HL-60 (cell line): Measurements from ENCODE around the gene CLEC4F.

ENCODE experiments used
- GABPA ChIP-seq: IDR thresholded peaks from 2 replicates; pipeline ENCODE4 v1.6.1; 2012; ENCODE audit warnings: low read depth
- POLR2AphosphoS5 ChIP-seq: IDR thresholded peaks from 2 replicates; pipeline ENCODE4 v1.6.1; 2012; ENCODE audit warnings: low read depth
- SPI1 ChIP-seq: IDR thresholded peaks from 2 replicates; pipeline ENCODE4 v1.6.1; 2012; ENCODE audit warnings: low read depth, mild to moderate bottlenecking, borderline replicate concordance
- TF ChIP-seq, protein P1 (sequence below): IDR thresholded peaks from one replicate; pipeline ENCODE4 v1.5.1; 2011; ENCODE audit warnings: low read length, control low read depth, inconsistent platforms; ENCODE audit not compliant: insufficient read depth
- TF ChIP-seq, protein P2 (sequence below): IDR thresholded peaks from 2 replicates; pipeline ENCODE4 v1.6.1; 2012; ENCODE audit warnings: low read depth; ENCODE audit not compliant: insufficient replicate concordance

DNA sequence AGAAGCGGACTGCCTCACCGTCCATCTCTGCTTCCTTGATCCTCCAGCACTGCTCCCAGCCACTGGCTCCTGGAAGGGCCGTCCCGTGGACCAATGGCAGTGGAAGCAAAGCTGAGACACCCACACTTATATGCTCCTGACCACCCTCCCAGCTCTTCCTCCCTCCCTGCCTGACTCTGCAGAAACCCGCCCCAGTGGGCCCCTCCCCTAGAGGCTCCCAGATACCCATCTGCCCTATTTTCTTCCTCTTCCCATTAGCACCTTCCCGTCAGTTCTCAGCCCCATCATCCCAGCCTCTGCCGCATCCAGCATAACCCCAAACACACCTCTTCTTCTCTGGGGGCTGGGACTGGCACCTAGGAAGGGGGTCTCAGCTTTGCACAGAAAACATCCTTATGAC lies at the start of gene CLEC4F:
- TF ChIP-seq, protein P1, sequence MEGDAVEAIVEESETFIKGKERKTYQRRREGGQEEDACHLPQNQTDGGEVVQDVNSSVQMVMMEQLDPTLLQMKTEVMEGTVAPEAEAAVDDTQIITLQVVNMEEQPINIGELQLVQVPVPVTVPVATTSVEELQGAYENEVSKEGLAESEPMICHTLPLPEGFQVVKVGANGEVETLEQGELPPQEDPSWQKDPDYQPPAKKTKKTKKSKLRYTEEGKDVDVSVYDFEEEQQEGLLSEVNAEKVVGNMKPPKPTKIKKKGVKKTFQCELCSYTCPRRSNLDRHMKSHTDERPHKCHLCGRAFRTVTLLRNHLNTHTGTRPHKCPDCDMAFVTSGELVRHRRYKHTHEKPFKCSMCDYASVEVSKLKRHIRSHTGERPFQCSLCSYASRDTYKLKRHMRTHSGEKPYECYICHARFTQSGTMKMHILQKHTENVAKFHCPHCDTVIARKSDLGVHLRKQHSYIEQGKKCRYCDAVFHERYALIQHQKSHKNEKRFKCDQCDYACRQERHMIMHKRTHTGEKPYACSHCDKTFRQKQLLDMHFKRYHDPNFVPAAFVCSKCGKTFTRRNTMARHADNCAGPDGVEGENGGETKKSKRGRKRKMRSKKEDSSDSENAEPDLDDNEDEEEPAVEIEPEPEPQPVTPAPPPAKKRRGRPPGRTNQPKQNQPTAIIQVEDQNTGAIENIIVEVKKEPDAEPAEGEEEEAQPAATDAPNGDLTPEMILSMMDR = no peak
- TF ChIP-seq POLR2AphosphoS5 (no peak), GABPA (no peak), SPI1 (no peak)
- TF ChIP-seq, protein P2, sequence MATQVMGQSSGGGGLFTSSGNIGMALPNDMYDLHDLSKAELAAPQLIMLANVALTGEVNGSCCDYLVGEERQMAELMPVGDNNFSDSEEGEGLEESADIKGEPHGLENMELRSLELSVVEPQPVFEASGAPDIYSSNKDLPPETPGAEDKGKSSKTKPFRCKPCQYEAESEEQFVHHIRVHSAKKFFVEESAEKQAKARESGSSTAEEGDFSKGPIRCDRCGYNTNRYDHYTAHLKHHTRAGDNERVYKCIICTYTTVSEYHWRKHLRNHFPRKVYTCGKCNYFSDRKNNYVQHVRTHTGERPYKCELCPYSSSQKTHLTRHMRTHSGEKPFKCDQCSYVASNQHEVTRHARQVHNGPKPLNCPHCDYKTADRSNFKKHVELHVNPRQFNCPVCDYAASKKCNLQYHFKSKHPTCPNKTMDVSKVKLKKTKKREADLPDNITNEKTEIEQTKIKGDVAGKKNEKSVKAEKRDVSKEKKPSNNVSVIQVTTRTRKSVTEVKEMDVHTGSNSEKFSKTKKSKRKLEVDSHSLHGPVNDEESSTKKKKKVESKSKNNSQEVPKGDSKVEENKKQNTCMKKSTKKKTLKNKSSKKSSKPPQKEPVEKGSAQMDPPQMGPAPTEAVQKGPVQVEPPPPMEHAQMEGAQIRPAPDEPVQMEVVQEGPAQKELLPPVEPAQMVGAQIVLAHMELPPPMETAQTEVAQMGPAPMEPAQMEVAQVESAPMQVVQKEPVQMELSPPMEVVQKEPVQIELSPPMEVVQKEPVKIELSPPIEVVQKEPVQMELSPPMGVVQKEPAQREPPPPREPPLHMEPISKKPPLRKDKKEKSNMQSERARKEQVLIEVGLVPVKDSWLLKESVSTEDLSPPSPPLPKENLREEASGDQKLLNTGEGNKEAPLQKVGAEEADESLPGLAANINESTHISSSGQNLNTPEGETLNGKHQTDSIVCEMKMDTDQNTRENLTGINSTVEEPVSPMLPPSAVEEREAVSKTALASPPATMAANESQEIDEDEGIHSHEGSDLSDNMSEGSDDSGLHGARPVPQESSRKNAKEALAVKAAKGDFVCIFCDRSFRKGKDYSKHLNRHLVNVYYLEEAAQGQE = no peak
